Brain microvascular endothelial cell (primary cell): ENCODE results near the gene UBE2O.
"Not testable (repeated sequence)": the region's sequence is repeated elsewhere in the genome, so short reads cannot be mapped to it uniquely, and the experiment has no call there.

Source experiments
- DNase-seq: peaks from one replicate; pipeline ENCODE4 v3.0.0-alpha.2; 2020
- H3K27ac ChIP-seq: fragments of 250-450 bp; sonication (Bioruptor Pico); 2 replicates; pipeline ENCODE4 v1.5.1; 2020; ENCODE audit warnings: mild to moderate bottlenecking, moderate library complexity
- H3K27me3 ChIP-seq: fragments of 250-450 bp; sonication (Bioruptor Pico); replicated peaks from 2 replicates; pipeline ENCODE4 v1.5.1; 2020; ENCODE audit warnings: mild to moderate bottlenecking
- H3K36me3 ChIP-seq: fragments of 250-450 bp; sonication (Bioruptor Pico); replicated peaks from 2 replicates; pipeline ENCODE4 v1.5.1; 2020; ENCODE audit warnings: mild to moderate bottlenecking
- H3K4me3 ChIP-seq: 2 replicates; pipeline ENCODE4 v1.5.1; 2011; ENCODE audit warnings: low read depth, mild to moderate bottlenecking, control low read depth, low read length, moderate library complexity
- in situ Hi-C: cut with HindIII; loops from 2 replicates; pipeline ENCODE4 v1.10.0; 2017; ENCODE audit warnings: low sequenced_read_pairs, low pct_ligation_motif_present
- TF ChIP-seq, protein P1 (sequence below): IDR thresholded peaks from 2 replicates; pipeline ENCODE4 v1.5.1; 2011; ENCODE audit warnings: low read depth, mild to moderate bottlenecking, moderate library complexity, low read length, control low read depth, inconsistent platforms; ENCODE audit errors: missing control alignments

UBE2O gene

DNA sequence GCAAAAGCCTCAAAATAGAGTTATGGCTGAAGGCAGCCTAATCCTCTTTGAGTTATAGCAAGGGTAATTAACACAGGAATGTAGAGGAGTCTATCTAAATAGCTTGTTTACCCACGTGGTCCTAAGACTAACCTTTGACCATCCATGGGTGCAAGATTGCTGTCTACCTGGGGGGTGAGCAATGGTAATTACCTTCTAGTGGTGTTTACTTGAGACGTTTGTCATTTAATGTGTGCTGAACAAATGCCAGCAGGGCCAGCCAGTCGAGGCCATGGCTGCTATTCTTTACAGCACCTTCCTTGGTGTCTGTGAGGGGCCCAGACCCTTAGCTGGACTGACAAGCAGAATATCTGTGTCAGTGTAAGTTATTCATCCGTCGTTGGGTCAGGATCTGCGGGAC lies 85.3 kb downstream of the UBE2O start:
- in situ Hi-C loops: no loop called here
- Histone ChIP-seq H3K36me3 (no peaks in the 10 kb centered on the region), H3K27ac (no peak overlapping the region), H3K27me3 (no peaks in the 10 kb centered on the region), H3K4me3 (no peak overlapping the region)
- TF ChIP-seq, protein P1, sequence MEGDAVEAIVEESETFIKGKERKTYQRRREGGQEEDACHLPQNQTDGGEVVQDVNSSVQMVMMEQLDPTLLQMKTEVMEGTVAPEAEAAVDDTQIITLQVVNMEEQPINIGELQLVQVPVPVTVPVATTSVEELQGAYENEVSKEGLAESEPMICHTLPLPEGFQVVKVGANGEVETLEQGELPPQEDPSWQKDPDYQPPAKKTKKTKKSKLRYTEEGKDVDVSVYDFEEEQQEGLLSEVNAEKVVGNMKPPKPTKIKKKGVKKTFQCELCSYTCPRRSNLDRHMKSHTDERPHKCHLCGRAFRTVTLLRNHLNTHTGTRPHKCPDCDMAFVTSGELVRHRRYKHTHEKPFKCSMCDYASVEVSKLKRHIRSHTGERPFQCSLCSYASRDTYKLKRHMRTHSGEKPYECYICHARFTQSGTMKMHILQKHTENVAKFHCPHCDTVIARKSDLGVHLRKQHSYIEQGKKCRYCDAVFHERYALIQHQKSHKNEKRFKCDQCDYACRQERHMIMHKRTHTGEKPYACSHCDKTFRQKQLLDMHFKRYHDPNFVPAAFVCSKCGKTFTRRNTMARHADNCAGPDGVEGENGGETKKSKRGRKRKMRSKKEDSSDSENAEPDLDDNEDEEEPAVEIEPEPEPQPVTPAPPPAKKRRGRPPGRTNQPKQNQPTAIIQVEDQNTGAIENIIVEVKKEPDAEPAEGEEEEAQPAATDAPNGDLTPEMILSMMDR: no peak
- no peak for DNase-seq

- TF ChIP-seq, protein P1: no peak
- H3K36me3 ChIP-seq: no peaks in the 10 kb centered on the region
- H3K27ac ChIP-seq: no peak overlapping the region
- in situ Hi-C loops: no loop called here
- no peak overlapping the region for H3K4me3 ChIP-seq
- no peaks in the 10 kb centered on the region for H3K27me3 ChIP-seq
- DNase-seq: no peak
Measured at GRCh38 chr17:76366247-76366646, 86.7 kb downstream of the UBE2O start.

GRCh38 chr17:76365256-76365903 lies 87.6 kb downstream of the UBE2O start:
- no peak for DNase-seq
- in situ Hi-C loops: no loop called here
- TF ChIP-seq, protein P1: peak; percentile 62

DNA sequence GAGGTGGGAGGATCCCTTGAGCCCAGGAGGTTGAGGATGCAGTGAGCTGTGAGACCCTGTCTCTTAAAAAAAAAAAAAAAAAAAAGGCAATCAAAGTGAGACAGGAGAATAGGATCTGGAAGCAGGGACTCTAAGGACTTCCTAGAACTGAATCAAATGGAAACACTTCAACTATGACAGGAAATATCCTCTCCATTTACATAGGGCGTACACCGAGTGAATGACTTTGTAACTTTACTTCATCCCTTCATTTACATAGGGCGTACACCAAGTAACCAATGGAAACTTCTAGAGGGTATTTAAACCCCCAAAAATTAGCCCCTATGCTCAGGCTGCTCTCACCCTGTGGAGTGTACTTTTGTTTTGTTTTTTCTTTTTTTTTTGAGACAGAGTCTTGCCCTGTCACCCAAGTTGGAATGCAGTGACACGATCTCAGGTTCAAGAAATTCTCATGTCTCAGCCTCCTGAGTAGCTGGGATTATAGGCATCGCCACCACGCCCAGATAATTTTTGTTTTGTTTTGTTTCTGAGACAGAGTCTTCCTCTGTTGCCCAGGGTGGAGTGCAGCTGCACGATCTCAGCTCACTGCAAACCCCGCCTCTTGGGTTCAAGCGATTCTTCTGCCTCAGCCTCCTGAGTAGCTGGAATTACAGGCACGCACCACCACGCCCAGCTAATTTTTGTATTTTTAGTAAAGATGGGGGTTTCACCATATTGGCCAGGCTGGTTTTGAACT lies 89.7 kb downstream of the UBE2O start:
- no peak overlapping the region for H3K27ac ChIP-seq
- in situ Hi-C loops: no loop called here
- H3K4me3 ChIP-seq: no peak overlapping the region
- H3K27me3 ChIP-seq: no peaks in the 10 kb centered on the region
- DNase-seq: no peak
- H3K36me3 ChIP-seq: no peaks in the 10 kb centered on the region
- TF ChIP-seq, protein P1: no peak

More at GRCh38 chr17:76365256-76365903, 87.6 kb downstream of the UBE2O start:
- Histone ChIP-seq H3K4me3 (no peak overlapping the region), H3K36me3 (no peaks in the 10 kb centered on the region), H3K27ac (no peak overlapping the region), H3K27me3 (no peaks in the 10 kb centered on the region)

DNA sequence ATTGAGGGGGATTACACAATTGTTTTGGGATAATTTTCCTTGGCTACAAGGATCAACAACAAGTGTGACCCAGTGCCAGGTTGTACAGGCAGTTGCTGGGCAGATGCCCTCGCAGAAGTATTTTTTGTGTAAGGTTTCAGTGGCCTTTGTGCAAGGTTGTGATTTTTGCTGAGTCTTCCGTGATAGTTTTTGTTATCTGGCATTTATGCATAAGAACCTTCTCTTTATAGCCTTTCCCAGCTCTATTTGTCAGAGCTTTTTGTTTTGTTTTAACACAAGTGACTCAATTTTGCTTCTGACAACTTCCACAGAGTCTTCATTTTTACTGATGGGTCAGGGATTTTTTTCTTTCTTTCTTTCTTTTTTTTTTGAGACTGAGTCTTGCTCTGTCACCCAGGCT lies 92.5 kb downstream of the UBE2O start:
- in situ Hi-C loops: no loop called here
- no peak overlapping the region for H3K4me3 ChIP-seq
- H3K36me3 ChIP-seq: no peaks in the 10 kb centered on the region
- no peaks in the 10 kb centered on the region for H3K27me3 ChIP-seq
- no peak for DNase-seq
- TF ChIP-seq, protein P1: no peak
- no peak overlapping the region for H3K27ac ChIP-seq

- H3K4me3 ChIP-seq, in situ Hi-C loops, H3K27ac ChIP-seq, H3K27me3 ChIP-seq, H3K36me3 ChIP-seq, DNase-seq: not testable (repeated sequence)
Measured at GRCh38 chr17:76359776-76360175, 93.2 kb downstream of the UBE2O start.
